Osteoblast (primary cell): ENCODE results near the gene RAD51B. TPM values are rescaled to one million over a fixed set of nuclear protein-coding genes. Genes with fewer than 3 reads are reported as not detected.

ENCODE experiments used
- DNase-seq: peaks from one replicate; pipeline ENCODE4 v3.0.0; 2011; ENCODE audit warnings: low spot score, mixed read lengths; ENCODE audit not compliant: insufficient read length; ENCODE audit errors: missing footprints
- H2AFZ ChIP-seq: 2 replicates; pipeline ENCODE4 v1.6.0; 2011; ENCODE audit warnings: mild to moderate bottlenecking, low read length
- H3K27ac ChIP-seq: 2 replicates; pipeline ENCODE4 v1.5.1; 2011; ENCODE audit warnings: mild to moderate bottlenecking, low read depth, low read length, moderate library complexity
- H3K27me3 ChIP-seq: 2 replicates; pipeline ENCODE4 v1.6.0; 2012; ENCODE audit warnings: mild to moderate bottlenecking, control low read depth, inconsistent platforms, low read length, moderate library complexity; ENCODE audit not compliant: insufficient read depth
- H3K36me3 ChIP-seq: 2 replicates; pipeline ENCODE4 v1.5.1; 2011; ENCODE audit warnings: mild to moderate bottlenecking, low read length, control low read depth, moderate library complexity; ENCODE audit not compliant: insufficient read depth
- H3K4me1 ChIP-seq: 2 replicates; pipeline ENCODE4 v1.5.1; 2011; ENCODE audit warnings: mild to moderate bottlenecking, low read length, control low read depth, moderate library complexity; ENCODE audit not compliant: insufficient read depth
- H3K4me2 ChIP-seq: 2 replicates; pipeline ENCODE4 v1.6.0; 2011; ENCODE audit warnings: mild to moderate bottlenecking, low read length; ENCODE audit not compliant: insufficient read depth
- H3K4me3 ChIP-seq: fragments of 200-600 bp; sonication (generic); 3 replicates; pipeline ENCODE4 v1.5.1; 2012; ENCODE audit warnings: mild to moderate bottlenecking, low read length, inconsistent platforms; ENCODE audit not compliant: insufficient read depth
- H3K79me2 ChIP-seq: 2 replicates; pipeline ENCODE4 v1.6.0; 2012; ENCODE audit warnings: mild to moderate bottlenecking, low read length, control low read depth, inconsistent platforms; ENCODE audit not compliant: insufficient read depth
- H3K9me3 ChIP-seq: 2 replicates; pipeline ENCODE4 v1.5.1; 2011; ENCODE audit warnings: low read depth, low read length, control low read depth
- H4K20me1 ChIP-seq: 2 replicates; pipeline ENCODE4 v1.6.0; 2012; ENCODE audit warnings: mild to moderate bottlenecking, low read length, control low read depth; ENCODE audit not compliant: insufficient read depth
- total RNA-seq: library from RNA; depleted of rRNA; stranded (reverse); fragments of >200 nt; gene quantifications from 2 replicates; pipeline ENCODE4 v1.2.3, GENCODE V29; 2012
- TF ChIP-seq, protein P1 (sequence below): IDR thresholded peaks from 2 replicates; pipeline ENCODE4 v1.5.1; 2011; ENCODE audit warnings: mild to moderate bottlenecking, low read depth, low read length, moderate library complexity; ENCODE audit errors: extremely low read depth

RAD51B gene
- total RNA-seq, 1 donor: 13.8 TPM

DNA sequence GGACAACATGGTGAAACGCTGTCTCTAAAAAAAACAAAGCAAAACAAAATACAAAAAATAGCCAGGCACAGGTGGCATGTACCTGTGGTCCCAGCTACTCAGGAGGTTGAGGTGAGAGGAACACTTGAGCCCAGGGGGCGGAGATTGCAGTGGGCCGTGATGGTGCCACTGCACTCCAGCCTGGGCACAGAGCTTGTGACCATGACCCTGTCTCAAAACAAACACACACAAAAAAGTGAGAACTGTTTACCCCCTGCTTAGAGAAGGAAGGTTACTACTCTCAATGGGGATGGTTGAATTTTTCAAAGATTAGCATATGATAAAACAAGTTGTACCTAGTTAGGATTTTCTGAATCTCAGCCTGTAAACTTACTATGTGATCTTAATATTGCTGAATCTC lies 905.3 kb downstream of the RAD51B start:
- no peak overlapping the region for H3K4me3 ChIP-seq
- H3K36me3 ChIP-seq: no peaks in the 10 kb centered on the region
- TF ChIP-seq, protein P1, sequence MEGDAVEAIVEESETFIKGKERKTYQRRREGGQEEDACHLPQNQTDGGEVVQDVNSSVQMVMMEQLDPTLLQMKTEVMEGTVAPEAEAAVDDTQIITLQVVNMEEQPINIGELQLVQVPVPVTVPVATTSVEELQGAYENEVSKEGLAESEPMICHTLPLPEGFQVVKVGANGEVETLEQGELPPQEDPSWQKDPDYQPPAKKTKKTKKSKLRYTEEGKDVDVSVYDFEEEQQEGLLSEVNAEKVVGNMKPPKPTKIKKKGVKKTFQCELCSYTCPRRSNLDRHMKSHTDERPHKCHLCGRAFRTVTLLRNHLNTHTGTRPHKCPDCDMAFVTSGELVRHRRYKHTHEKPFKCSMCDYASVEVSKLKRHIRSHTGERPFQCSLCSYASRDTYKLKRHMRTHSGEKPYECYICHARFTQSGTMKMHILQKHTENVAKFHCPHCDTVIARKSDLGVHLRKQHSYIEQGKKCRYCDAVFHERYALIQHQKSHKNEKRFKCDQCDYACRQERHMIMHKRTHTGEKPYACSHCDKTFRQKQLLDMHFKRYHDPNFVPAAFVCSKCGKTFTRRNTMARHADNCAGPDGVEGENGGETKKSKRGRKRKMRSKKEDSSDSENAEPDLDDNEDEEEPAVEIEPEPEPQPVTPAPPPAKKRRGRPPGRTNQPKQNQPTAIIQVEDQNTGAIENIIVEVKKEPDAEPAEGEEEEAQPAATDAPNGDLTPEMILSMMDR: no peak
- H3K27ac ChIP-seq: no peak overlapping the region
- DNase-seq: no peak
- H2AFZ ChIP-seq: no peak overlapping the region
- H3K79me2 ChIP-seq: no peaks in the 10 kb centered on the region
- no peak overlapping the region for H3K4me2 ChIP-seq
- no peaks in the 10 kb centered on the region for H3K4me1 ChIP-seq
- H4K20me1 ChIP-seq: no peaks in the 10 kb centered on the region
- H3K9me3 ChIP-seq: no peaks in the 10 kb centered on the region
- H3K27me3 ChIP-seq: no peaks in the 10 kb centered on the region

DNA sequence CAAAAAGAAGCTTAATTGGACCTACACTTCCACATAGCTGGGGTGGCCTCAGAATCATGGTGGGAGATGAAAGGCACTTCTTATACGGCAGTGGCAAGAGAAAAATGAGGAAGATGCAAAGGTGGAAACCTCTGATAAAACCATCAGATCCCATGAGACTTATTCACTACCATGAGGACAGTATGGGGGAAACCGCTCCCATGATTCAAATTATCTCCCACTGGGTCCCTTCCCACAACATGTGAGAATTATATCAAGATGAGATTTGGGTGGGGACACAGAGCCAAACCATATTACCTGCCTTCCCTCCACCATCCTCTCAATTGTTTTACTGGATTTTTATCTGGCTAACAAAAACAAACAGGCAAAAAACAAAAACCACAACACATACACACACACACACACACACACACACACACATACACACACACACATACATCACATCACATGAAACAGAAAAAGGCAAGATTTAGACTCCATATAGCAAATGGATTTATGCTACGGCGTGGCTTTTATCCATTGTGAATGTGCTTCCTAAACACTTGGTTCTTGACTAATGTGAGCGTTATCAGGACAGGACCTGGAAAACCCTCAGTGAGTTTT lies 906.6 kb downstream of the RAD51B start:
- no peak for DNase-seq
- H4K20me1 ChIP-seq: no peaks in the 10 kb centered on the region
- TF ChIP-seq, protein P1: no peak
- no peak overlapping the region for H3K27ac ChIP-seq
- H3K4me1 ChIP-seq: no peaks in the 10 kb centered on the region
- no peak overlapping the region for H3K4me2 ChIP-seq
- H3K4me3 ChIP-seq: no peak overlapping the region
- no peaks in the 10 kb centered on the region for H3K79me2 ChIP-seq
- no peaks in the 10 kb centered on the region for H3K9me3 ChIP-seq
- no peak overlapping the region for H2AFZ ChIP-seq
- H3K36me3 ChIP-seq: no peaks in the 10 kb centered on the region
- H3K27me3 ChIP-seq: no peaks in the 10 kb centered on the region

DNA sequence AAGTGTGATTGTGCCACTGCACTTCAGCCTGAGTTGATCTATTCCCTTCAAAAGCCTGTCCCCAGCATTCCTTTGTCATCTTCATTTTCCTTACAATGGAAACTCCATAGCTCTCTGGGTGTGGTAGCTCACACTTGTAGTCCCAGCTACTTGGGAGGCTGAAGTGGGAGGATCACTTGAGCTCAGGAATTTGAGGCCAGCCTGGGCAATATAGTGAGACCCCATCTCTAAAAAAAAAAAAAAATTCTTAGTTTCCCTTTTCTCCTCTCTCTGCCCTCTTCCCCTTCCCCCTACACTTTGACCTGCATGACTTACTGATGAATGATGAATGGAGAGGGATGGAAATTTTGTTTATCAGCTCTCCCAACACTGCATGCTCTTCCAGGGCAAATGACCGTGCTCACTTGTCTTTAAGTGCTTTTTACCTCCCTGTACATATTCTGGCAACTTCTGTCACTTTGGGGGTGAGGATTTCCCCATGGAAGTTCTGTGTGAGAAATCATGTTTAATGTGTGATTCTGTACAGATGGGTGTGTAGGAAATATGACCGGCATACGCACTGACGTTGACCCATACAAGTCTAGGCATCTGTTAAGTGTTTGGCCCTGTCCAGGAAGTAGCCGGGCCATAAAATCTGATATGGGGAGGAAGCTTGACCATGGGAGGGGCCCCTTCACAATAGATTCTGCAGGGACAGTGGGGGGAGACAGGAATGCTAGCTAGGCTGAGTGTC lies 907.9 kb downstream of the RAD51B start:
- DNase-seq: no peak
- TF ChIP-seq, protein P1: no peak

DNA sequence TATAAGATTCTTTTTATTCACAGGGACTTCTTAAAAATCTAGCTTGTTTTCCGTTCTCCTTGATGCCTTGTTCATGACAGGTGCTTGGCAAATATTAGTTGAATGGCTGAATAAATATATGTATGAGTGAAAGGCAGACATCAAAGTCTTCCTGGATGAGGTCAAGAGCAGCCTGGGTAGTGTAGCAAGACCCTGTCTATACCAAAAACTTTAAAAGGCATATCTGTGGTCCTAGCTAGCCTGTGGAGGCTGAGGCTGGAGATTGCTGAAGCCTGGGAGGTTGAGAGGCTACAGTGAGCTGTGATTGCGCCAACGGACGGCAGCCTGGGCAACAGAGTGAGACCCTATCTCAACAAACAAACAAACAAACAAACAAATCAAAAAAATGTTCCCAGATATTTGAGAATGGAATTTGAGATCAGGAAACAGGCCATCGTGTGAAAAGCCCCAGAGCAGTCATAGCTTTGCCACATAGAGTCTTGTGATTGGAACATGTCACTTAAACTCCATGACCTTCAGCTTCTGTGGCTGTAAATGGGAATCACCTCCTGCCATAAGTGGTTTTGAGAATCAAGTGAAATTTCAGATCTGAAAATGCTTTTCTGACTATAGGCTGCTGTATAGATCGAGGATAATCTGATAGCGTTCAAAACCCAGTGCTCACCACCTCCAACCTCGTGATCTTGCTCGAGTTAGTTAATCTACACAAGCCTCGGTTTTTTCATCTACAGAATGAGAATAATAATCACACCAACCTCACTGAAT lies 908.9 kb downstream of the RAD51B start:
- Histone ChIP-seq H2AFZ (no peak overlapping the region), H3K4me1 (no peaks in the 10 kb centered on the region), H3K36me3 (no peaks in the 10 kb centered on the region), H3K27me3 (no peaks in the 10 kb centered on the region), H3K4me3 (no peak overlapping the region), H3K79me2 (no peaks in the 10 kb centered on the region), H3K27ac (no peak overlapping the region), H4K20me1 (no peaks in the 10 kb centered on the region), H3K9me3 (no peaks in the 10 kb centered on the region), H3K4me2 (no peak overlapping the region)
- DNase-seq: no peak
- TF ChIP-seq, protein P1: no peak

More for the DNA sequence above, 907.9 kb downstream of the RAD51B start:
- no peak overlapping the region for H3K4me3 ChIP-seq
- no peak overlapping the region for H2AFZ ChIP-seq
- no peak overlapping the region for H3K4me2 ChIP-seq
- H3K36me3 ChIP-seq: no peaks in the 10 kb centered on the region
- no peaks in the 10 kb centered on the region for H3K9me3 ChIP-seq
- no peaks in the 10 kb centered on the region for H4K20me1 ChIP-seq
- H3K4me1 ChIP-seq: no peaks in the 10 kb centered on the region
- no peaks in the 10 kb centered on the region for H3K79me2 ChIP-seq
- H3K27me3 ChIP-seq: no peaks in the 10 kb centered on the region
- no peak overlapping the region for H3K27ac ChIP-seq
